NCI-H2081 (cell line): ENCODE measurements around the gene FKBP15.
"Not testable (repeated sequence)": the region's sequence is repeated elsewhere in the genome, so short reads cannot be mapped to it uniquely, and the experiment has no call there.

ENCODE experiments used
- DNase-seq, 2 experiments: peaks; one replicate each; lab custom pipeline; 2025; lab: John Stamatoyannopoulos, UW

The FKBP15 gene, protein sequence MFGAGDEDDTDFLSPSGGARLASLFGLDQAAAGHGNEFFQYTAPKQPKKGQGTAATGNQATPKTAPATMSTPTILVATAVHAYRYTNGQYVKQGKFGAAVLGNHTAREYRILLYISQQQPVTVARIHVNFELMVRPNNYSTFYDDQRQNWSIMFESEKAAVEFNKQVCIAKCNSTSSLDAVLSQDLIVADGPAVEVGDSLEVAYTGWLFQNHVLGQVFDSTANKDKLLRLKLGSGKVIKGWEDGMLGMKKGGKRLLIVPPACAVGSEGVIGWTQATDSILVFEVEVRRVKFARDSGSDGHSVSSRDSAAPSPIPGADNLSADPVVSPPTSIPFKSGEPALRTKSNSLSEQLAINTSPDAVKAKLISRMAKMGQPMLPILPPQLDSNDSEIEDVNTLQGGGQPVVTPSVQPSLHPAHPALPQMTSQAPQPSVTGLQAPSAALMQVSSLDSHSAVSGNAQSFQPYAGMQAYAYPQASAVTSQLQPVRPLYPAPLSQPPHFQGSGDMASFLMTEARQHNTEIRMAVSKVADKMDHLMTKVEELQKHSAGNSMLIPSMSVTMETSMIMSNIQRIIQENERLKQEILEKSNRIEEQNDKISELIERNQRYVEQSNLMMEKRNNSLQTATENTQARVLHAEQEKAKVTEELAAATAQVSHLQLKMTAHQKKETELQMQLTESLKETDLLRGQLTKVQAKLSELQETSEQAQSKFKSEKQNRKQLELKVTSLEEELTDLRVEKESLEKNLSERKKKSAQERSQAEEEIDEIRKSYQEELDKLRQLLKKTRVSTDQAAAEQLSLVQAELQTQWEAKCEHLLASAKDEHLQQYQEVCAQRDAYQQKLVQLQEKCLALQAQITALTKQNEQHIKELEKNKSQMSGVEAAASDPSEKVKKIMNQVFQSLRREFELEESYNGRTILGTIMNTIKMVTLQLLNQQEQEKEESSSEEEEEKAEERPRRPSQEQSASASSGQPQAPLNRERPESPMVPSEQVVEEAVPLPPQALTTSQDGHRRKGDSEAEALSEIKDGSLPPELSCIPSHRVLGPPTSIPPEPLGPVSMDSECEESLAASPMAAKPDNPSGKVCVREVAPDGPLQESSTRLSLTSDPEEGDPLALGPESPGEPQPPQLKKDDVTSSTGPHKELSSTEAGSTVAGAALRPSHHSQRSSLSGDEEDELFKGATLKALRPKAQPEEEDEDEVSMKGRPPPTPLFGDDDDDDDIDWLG

DNA sequence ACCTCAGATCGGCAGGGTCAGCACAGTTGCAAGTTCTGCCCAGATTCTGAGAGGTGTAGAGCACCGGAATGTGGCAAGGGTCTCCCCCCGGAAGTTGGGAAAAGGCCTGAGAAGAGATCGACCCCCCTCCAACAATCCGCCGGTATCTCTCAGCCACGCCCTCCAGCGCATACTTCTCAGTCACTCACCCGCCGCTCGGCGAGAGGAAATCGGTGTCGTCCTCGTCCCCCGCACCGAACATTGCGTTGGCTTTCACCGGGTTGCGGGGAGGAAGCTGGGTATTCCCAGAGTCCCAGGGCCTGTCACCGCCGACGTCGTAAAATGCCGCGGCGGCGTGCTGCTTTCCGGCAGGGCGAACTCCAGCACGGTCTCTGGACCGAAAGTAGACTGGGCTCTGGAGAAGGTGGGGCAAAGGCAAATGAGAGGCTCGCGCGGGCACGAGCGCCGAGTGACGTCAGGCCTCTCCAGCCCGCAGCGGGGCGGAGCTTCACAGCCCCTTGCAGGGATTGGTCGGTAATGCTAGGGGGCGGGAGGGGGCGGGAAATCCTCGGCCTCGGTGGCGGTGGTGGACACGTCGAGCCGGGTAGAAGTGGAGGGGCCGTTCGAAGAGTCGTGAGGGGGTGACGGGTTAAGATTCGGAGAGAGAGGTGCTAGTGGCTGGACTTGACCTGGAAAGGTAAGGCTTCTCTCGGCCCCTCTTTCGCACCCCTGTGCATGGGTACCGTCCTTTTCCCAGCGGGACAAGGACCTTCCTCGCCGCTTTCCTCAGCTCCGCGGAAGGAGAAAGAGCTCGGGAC is at the start of gene FKBP15, which contains the start of gene SLC31A1:
Gene FKBP15 (minus strand): TSS at position 275 of the 797 bp plus-strand sequence. CDS start 34 bp downstream, at position 241.
Gene SLC31A1 (plus strand): TSS at position 542 of the 797 bp plus-strand sequence. CDS start 34,605 bp downstream, outside the sequence.
- peak; percentile 97 to 98 for DNase-seq

DNA sequence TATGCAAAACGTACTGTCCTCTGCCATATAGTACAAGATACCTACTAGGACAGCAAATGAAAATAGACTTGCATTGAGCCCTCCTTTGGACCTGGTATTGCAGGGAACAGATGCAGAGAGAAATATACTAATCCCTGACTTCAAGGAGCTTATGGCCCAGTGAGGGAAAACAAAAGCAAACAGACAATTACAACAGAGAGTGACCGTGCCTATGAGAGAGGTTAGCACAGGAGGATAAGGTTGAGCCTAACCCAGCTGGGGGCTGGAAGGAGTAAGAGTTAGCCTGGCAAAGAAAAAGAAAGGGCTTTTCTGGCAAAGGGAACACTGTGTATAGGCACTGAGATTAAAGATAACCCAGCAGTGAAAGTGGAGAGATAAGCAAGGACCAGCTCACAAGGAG is 48.8 kb upstream of the FKBP15 start:
- DNase-seq = no peak

DNA sequence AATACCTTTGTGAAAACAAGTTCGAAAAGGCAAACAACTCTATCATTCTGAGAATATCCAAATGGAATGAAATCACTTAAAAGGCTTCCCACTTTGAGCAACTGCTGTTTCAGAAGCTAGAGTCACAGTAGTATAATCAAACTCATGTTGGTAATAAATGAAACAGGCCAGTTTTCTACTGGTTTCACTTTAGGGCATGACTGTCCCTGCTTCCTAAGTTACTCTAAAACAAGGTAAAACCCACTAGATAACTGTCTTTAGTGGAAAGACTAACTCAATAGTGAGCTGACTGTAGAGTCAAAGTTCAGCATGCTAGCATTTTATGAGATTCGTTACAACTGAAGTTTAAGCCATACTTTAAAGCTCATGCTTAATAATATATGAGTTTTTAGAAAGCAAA is 48.3 kb upstream of the FKBP15 start:
- no peak for DNase-seq

DNA sequence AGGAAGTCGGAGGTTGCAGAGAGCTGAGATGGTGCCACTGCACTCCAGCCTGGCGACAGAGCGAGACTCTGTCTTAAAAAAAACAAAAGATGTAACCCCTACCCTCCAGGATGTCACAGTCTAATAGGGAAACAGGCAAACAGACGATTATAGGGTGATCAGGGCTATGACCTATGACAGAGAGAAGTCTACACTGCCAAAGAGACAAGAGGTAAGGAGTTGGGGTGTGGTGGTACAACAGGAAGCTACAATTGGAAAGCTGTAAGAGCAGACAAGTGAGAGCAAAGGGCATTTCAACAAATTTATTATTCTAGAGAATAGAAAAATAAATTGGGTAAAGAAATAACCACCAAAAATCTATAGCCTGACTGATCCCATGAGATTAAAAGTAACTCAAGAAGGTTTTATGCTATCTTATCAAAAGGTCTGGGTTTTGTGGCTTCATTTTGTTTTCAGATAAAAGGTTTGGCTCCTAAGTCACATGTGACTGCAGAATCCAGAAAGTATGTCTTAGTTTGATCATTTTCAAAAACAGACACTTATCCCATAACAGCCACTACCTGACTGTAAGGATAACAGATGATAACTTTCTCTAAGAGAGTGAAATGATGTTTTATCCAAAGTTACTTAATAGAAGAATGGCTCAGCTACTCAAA is 47.0 kb upstream of the FKBP15 start:
- DNase-seq = no peak

DNA sequence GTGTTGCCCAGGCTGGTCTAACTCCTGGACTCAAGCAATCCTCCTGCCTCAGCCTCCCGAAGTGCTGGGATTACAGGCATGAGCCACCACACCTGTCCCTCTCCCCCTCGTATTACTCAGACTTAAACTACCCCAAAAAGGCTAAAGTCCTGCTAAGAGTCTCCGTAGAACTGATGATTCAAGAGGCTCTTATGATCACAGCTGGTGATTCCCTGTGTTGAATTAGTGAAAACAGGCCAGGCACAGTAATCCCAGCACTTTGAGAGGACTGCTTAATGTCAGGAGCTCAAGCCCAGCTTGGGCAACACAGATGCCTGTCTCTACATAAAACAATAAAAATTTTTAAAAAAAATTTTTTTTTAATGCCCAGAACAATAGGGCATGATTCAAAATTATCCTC is 45.1 kb upstream of the FKBP15 start:
- DNase-seq = no peak

DNA sequence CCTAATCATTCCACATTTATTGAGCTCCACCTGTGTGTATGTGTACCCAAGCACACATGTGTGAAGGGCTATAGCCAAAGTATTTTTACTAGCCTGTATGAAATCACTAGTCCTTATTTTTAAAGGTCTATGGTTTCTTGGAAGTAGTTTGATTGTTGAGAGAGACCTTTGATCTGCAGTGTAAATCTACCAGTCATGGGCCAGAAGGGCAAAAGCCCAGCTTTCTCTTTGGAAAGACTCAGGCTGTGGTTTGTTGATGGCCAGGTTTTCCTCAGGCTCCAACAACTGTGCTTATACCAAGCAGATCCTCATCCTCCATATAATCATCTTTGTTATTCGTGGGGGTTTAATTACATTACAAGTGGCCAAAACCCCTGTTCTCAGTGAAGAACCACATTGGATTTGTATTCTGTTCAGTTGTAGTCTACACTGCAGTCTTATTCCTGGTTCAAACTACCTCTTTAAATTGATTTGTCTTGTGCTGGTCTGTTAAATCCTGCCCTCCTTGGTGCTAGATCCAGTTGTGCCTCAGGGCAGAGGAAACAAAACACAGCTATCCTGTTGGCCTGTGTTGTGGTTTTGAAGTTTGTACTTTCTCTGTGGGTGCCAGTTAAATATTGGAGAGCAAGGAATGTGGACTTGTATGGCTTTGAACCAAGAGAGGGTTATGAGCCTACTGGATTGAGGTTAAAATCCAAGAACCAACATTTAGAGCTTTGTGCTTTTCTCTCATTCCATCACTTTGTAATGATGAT is 41.0 kb upstream of the FKBP15 start:
- DNase-seq = no peak

DNA sequence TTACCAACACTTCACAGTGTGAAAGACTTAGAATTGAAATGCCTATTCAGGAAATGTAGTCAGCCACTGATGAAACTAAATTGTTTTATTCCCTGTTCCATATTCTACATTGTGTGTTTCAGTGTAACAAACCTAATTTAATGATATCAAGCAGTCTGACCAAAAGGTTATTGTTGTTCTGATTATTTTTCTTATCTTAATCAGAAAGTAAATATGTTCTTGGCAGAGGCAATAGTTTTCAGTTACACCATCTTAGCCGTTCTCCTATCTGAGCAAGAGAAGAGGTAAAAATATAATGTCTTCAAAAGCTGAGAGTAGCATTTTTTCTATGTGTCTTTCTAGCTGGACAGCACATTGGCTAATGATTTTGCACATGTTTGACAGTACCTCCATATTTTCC is 37.2 kb upstream of the FKBP15 start:
- no peak for DNase-seq

DNA sequence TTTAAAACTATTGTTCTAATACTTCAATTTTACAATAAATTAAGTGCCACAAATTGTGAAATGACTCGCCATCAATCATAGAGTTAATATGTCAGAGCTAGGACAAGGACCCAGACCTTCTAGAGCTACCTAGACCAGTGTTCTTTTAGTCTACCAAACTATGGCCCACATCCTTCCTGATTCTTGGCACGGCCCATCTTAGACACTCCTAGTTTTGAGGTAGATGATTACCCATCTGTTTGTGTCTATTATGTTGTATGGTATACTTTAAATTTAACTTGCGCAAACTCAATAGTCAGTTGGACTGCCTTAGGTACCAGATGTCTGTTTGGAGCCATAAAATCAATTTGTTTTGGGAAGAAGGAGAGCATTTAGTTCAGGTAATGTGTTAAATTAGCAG is 36.8 kb upstream of the FKBP15 start:
- DNase-seq = peak in 1 of 2 experiments; percentile 4

DNA sequence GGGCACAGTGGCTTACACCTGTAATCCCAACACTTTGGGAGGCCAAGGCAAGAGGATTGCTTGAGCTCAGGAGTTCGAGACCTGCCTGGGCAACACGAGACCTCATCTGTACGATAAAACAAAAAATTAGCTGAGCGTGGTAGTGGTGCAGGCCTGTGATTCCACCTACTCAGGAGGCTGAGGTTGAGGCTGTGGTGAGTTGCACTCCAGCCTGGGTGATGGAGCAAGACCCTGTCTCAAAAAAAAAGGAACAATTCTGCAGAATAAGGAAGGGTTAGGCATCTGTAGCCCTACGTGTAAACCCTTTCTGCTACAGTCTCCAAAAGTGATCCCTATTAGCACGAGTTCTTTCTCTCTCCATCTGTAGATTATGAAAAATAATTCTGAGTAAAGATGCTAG is 34.4 kb upstream of the FKBP15 start:
- no peak for DNase-seq

DNA sequence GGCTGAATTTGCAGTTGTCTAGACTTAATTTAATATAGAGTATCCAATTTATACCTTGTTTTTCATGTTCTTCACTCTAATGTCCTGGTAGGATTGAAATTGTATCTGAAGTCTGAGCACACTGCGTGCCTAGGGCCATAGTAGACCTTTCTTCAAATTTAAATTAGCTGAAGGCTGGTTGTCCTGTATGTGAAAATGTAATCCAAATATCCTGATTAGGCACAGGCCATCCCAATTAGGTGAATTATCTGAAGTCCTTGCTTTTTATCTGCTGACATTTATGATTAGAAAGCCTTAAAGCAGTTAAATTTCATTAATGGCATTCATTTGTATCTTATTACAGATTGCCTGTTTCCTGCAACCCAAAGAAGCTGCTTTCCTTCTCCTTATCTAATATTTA is 33.9 kb upstream of the FKBP15 start:
- no peak for DNase-seq

DNA sequence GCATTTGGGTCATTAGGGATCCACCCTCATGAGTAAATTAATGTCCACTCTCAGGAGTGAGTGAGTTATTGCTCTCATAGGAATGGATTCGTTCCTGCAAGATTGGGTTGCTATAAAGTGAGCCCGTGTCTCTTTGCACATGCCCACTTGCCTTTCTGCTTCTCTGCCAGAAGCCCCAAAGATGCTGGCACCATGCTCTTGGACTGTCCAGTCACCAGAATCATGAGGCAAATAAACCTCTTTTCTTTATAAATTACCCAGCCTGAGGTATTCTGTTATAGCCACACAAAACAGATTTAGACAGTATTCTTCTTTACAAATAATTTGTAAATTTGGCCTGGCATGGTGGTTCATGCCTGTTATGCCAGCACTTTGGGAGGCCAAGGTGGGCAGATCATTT is 29.7 kb upstream of the FKBP15 start:
- no peak for DNase-seq

DNA sequence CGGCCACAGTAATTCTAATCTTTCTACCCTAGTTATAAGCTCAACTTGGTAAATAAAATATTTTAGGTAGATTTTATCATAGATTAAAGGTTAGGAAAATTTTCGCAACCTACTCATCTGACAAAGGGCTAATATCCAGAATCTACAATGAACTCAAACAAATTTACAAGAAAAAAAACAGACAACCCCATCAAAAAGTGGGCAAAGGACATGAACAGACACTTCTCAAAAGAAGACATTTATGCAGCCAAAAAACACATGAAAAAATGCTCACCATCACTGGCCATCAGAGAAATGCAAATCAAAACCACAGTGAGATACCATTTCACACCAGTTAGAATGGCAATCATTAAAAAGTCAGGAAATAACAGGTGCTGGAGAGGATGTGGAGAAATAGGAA is 28.6 kb upstream of the FKBP15 start:
- not testable (repeated sequence) for DNase-seq

DNA sequence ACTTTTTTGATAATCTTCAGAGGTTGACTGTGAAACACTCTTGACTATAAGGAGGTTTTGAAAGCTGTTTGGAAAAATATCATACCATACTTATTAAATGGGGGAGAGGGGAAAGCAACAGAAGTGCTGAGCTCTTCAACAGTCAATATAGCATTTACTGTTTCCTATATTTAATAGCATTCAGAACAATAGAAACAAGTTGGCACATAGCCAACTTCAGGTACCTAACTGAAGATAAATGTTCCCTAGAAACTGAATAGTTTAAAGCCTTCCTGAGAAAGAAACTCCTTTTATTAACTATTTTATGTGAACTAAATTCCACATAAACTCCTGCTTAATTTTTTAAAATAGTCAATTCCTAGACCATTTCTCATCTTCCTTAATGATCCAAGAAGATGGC is 26.6 kb upstream of the FKBP15 start:
- DNase-seq = no peak

DNA sequence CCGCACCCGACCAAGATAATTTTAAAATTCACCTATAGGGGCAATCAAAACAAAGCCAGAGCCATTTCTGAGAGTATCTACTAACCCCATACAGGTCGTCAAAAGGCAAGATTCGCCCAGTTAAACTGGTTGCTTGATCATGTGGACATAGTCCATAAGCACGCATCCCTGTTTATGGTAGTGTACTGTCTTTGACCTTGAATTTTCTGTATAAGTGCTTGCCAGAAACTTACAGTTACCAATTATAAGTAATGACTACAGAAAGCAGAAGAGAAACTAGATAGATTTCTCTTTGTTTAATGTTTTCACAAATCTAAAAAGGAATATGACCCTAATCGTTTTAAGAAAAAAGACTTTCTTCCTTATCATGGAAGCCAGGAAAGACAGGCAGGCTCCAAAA is 25.9 kb upstream of the FKBP15 start:
- no peak for DNase-seq

DNA sequence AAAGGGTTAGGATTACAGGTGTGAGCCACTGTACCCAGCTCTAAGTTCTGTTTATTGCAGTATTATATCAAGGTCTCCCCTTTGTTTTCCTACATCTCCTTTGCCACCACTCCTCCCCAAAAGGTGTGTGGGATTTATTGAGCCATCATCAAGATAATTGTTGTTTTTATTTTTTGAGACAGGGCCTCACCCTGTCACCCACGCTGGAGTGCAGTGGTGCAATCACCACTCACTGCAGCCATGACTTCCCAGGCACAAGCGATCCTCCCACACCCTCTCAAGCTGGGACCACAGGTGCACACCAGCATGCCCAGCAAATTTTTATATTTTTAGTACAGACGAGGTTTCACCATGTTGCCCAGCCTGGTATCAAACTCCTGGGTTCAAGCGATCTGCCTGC is 24.8 kb upstream of the FKBP15 start:
- no peak for DNase-seq

DNA sequence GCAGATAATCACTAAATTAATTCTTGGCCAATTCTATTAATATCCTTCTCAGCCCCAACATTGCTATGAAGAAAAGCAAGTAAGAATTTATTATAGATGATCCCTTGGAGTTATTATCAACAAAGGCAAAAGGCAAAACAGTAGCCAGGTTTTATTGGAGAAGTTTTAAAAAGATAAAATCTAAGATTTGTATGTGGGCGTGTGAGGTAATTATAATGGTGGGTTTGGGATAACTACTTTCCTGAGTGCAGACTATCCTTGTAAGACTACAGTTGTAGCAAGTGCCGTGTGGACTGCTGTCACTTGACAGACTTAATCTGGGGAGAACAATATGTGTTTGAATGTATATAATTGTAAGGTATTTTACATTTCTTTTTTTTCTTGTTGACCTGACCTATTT is 23.5 kb upstream of the FKBP15 start:
- no peak for DNase-seq

DNA sequence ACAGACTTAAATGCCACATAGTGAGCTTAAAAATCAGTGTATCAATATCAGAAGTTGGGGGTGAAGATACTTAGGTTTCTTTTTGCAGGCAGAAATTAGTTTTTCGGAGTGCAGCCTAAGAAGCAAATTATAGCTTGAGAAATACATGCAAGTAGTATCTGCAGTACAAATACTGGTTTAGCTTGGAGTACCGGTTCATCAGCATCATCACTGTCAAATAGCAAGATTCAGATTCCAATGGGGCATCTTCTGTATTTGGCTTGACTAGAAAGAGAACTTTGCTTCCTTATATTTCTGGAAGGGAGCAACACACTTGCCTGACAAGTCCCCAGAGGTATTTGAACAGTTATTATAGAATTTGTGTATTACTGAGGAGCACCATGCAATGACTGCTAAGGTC is 20.1 kb upstream of the FKBP15 start:
- DNase-seq = no peak

DNA sequence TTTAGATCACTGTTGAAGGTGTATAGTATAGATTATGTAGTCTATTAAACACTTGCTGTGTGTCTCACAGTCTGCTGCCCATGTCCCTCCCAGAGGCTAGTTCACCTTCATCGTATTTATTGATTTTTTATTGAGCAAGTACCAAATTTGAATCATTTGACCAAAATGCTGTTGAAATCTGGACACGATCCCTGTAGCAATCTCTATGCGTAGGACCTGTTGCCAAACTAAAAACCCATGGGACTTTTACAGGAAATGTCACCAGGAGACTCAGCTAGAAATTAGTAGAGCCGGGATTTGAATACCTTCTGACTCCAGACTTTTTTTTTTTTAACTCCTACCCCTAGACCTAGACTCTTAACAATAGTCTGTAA is 17.8 kb upstream of the FKBP15 start:
- no peak for DNase-seq

DNA sequence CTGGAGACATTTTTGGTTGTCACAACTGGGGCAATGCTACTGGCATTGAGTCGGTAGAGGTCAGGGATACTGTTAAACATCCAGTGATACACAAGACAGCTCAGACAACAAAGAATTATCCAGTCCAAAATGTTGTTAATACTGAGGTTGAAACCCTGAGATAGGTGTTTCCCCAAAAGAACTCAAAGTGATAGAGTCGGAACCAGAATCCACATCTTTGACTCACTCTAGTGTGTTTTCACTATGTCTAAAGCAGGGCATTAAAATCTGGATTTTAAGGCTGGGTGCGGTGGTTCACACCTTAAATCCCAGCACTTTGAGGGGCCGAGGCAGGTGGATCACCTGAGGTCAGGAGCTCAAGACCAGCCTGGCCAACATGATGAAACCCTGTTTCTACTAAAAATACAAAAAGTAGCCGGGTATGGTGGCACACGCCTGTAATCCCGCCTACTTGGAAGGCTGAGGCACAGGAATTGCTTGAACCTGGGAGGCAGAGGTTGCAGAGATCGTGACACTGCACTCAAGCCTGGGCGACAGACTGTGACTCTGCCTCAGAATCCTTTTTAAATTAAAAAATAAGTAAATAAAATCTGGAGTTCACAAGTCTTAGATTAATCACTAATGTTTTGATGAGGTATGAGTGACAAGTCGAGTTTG is 17.3 kb upstream of the FKBP15 start:
- no peak for DNase-seq

DNA sequence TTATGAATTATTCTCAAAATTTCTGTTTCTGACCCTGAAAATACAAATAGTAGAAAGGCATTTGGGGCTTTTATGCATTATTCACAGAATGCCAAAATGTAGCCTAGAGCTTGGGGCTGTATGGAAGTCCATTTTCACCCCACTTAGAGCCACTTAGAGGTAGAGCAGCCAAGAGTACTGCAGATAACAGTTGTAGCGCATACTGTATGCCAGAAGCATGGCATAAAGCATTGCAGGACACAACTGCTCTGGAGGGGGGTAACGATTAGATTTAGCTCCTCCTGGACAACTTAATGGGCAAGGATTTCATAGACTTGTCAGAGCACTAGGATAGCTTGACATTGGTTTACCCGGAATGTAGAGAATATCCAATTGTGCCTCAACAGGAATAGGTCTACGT is 15.9 kb upstream of the FKBP15 start:
- no peak for DNase-seq
